Breast epithelium (tissue), 3 donors: Measurements from ENCODE around the gene CNTNAP2.

Experiments used
- CTCF ChIP-seq, 3 donors: fragments of 450-650 bp; IDR thresholded peaks; one replicate each; pipeline ENCODE4 v1.5.1; 2016 to 2017; ENCODE audit warnings: antibody characterized with exemption in 3 of 3, mild to moderate bottlenecking in 3 of 3, moderate library complexity in 3 of 3
- POLR2AphosphoS5 ChIP-seq, 3 donors: sonication (generic); formaldehyde crosslinking; IDR thresholded peaks; one replicate each; pipeline ENCODE4 v1.6.1; 2017; ENCODE audit warnings: antibody characterized with exemption in 3 of 3

DNA sequence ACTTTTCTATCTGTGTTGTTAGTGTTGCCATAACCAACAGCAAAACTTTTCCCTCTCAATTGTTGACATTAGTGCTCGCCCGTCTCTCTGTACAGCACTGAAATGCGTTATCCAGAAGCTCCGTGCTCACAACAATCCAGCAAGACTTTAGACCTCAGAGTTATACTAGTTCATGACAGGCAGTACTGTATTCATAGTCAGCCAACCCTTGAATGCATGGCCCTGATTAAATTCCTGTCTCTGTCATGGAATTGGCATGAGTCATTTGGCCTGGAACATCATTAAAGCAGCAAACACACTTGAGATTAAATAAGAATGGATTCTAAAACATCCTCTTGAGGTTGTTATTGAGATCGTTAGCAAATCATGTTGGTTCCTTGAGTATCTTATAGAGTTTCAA, 2068.4 kb downstream of the CNTNAP2 start:
- TF ChIP-seq CTCF (IDR thresholded peaks at IDR 0.05) (no peak), POLR2AphosphoS5 (IDR thresholded peaks at IDR 0.05) (no peak)
